Measurements from ENCODE around the gene TMEM69. TPM values are rescaled to one million over a fixed set of nuclear protein-coding genes. Genes with fewer than 3 reads are reported as not detected.
"Not testable (repeated sequence)": the region's sequence is repeated elsewhere in the genome, so short reads cannot be mapped to it uniquely, and the experiment has no call there.

The TMEM69 gene
- total RNA-seq, 2 donors from 2014 or later, result 20.1 to 25.5 TPM

- ATAC-seq (no peak), DNase-seq (no peak)
- intact Hi-C loops (cut with DNase I, micrococcal nuclease), result no loop called here
Measured at GRCh38 chr1:45721207-45721606, 33.2 kb downstream of the TMEM69 start.

DNA sequence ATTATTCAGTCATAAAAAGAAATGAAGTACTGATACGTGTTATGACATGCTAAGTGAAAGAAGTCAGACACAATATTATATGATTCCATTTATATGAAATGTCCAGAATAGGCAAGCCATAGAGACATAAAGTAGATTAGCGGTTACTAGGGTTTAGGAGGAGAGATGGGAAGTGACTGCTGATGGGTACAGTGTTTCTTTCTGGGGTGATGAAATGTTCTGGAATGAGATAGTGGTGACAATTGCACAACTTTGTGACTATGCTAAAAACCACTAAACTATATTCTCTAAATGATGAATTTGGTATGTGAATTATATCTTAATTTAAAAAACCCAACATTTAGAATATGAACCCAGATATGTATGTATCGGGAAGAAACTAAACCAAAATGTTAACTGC, 34.8 kb downstream of the TMEM69 start:
- ATAC-seq (no peak), DNase-seq (no peak)
- intact Hi-C loops (cut with DNase I, micrococcal nuclease), result no loop called here

- ATAC-seq (no peak), DNase-seq (no peak)
- intact Hi-C loops (cut with DNase I, micrococcal nuclease), result no loop called here
Measured at GRCh38 chr1:45723248-45723930, 35.4 kb downstream of the TMEM69 start.

DNA sequence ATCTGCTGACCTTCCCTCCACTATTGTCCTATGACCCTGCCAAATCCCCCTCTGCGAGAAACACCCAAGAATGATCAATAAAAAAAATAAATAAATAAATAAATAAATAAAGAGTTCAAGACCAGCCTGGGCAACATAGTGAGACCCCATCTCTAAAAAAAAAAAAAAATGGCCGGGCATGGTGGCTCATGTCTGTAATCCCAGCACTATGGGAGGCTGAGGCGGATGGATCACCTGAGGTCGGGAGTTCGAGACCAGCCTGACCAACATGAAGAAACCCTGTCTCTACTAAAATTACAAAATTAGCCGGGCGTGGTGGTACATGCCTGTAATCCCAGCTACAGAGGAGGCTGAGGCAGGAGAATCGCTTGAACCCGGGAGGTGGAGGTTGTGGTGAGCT, 38.0 kb downstream of the TMEM69 start:
- ATAC-seq; DNase-seq; intact Hi-C loops (cut with DNase I, micrococcal nuclease): not testable (repeated sequence)

DNA sequence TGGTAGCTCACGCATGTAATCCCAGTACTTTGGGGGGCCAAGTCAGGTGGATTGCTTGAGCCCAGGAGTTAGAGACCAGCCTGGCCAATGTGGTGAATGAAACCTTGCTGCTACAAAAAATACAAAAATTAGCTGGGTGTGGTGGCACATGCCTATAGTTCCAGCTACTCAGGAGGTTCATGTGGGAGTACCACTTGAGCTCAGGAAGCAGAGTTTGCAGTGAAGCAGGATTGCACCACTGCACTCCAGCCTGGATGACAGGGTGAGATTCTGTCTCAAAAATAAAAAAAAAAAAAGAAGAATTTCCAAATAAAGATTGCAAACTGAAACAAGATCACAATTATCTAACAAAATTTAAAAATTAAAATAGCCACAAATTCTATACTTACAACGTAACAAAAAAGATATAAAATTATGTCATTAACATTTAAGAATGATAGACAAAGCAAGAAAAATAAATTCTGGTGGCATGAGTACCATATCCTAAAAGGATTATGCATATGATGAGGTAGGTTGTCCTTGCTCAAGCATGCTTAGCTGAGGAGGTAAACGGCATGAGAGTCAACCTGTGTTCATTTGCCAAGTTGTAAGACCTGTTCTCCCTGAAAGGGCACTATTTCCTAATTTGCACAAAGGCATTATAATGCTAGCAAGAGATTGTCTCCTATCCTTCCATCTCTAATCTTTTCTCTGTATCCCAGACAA, 42.2 kb downstream of the TMEM69 start:
- DNase-seq, result no peak
- intact Hi-C loops (cut with DNase I, micrococcal nuclease), result no loop called here
- ATAC-seq, result peak; percentile 52

GRCh38 chr1:45730780-45731319, 42.9 kb downstream of the TMEM69 start:
- DNase-seq, result no peak
- ATAC-seq, result no peak
- intact Hi-C loops (cut with DNase I, micrococcal nuclease), result no loop called here

- intact Hi-C loops (cut with DNase I, micrococcal nuclease), result no loop called here
- no peak for ATAC-seq
Measured at GRCh38 chr1:45739137-45739536, 51.2 kb downstream of the TMEM69 start.

GRCh38 chr1:45739641-45740156, 51.7 kb downstream of the TMEM69 start:
- DNase-seq; ATAC-seq; intact Hi-C loops (cut with DNase I, micrococcal nuclease): not testable (repeated sequence)

More at GRCh38 chr1:45739137-45739536, 51.2 kb downstream of the TMEM69 start:
- DNase-seq, result no peak

Other genes with a start within 250 kb of the TMEM69 start
- 10 to 100 TPM in 1 of 2 donors, 1 to 10 TPM in 1; 8.4 to 17.5 TPM for gene TESK2, start 197.0 kb upstream of the TMEM69 start, total RNA-seq
- gene CCDC163, start 188.1 kb upstream of the TMEM69 start, total RNA-seq, result 1 to 10 TPM; 1.6 to 3.5 TPM
- 10 to 100 TPM in 1 of 2 donors, 1 to 10 TPM in 1; 8.4 to 15.9 TPM for gene MMACHC, start 187.9 kb upstream of the TMEM69 start, total RNA-seq
- gene PRDX1, start 166.3 kb upstream of the TMEM69 start, total RNA-seq, result 100 to 1,000 TPM; 286 to 299 TPM
- gene AKR1A1, start 137.4 kb upstream of the TMEM69 start, total RNA-seq, result 100 to 1,000 TPM; 186 to 220 TPM
- 10 to 100 TPM; 41.3 to 48.7 TPM for gene NASP, start 104.1 kb upstream of the TMEM69 start, total RNA-seq
- 1 to 10 TPM; 2.8 to 5.6 TPM for gene CCDC17, start 64.1 kb upstream of the TMEM69 start, total RNA-seq
- gene GPBP1L1, start 1.6 kb upstream of the TMEM69 start, total RNA-seq, result 100 to 1,000 TPM; 193 to 195 TPM
- gene IPP, start 62.5 kb downstream of the TMEM69 start, total RNA-seq, result 10 to 100 TPM; 18.8 to 20.1 TPM
- gene MAST2, start 115.4 kb downstream of the TMEM69 start, total RNA-seq, result 100 to 1,000 TPM in 1 of 2 donors, 10 to 100 TPM in 1; 80.3 to 129 TPM

Measured in left colon (tissue), 2 donors.